ACHN (cell line): ENCODE measurements around the gene SLC22A5.
A peak's percentile ranks its signal among the peaks of the same experiment; 100 is the strongest.

ENCODE experiments used
- DNase-seq: peaks from one replicate; pipeline ENCODE4 v3.0.0-alpha.2; 2015
- in situ Hi-C: cut with HindIII; loops from 2 replicates; pipeline ENCODE4 v1.10.0; 2017; ENCODE audit warnings: low sequenced_read_pairs, low pct_ligation_motif_present, low pct_unique_long_range_greater_than_20kb

SLC22A5 gene

GRCh38 chr5:132363431-132364112 is 5.9 kb upstream of the SLC22A5 start:
- in situ Hi-C loops, result no loop called here
- peak; percentile 87 for DNase-seq

GRCh38 chr5:132364319-132364718 is 5.2 kb upstream of the SLC22A5 start:
- in situ Hi-C loops, result no loop called here
- no peak for DNase-seq

- in situ Hi-C loops, result no loop called here
- peak; percentile 65 for DNase-seq
These were observed 4.3 kb upstream of the SLC22A5 start for GRCh38 chr5:132365213-132365612.

GRCh38 chr5:132368186-132368585 is 1.3 kb upstream of the SLC22A5 start:
- in situ Hi-C loops, result no loop called here
- no peak for DNase-seq

- peak; percentile 74 for DNase-seq
- in situ Hi-C loops, result no loop called here
These were observed 470 bp upstream of the SLC22A5 start for GRCh38 chr5:132369007-132369473.

GRCh38 chr5:132370181-132370970 is 866 bp downstream of the SLC22A5 start:
- in situ Hi-C loops, result no loop called here
- no peak for DNase-seq

- in situ Hi-C loops, result no loop called here
- DNase-seq, result no peak
These were observed 1.6 kb downstream of the SLC22A5 start for GRCh38 chr5:132370971-132371602.

- in situ Hi-C loops, result no loop called here
- DNase-seq, result no peak
These were observed 2.1 kb downstream of the SLC22A5 start for GRCh38 chr5:132371603-132371994.

- in situ Hi-C loops, result no loop called here
- no peak for DNase-seq
These were observed 2.6 kb downstream of the SLC22A5 start for GRCh38 chr5:132372127-132372526.

GRCh38 chr5:132372542-132372941 is 3.0 kb downstream of the SLC22A5 start:
- in situ Hi-C loops, result no loop called here
- no peak for DNase-seq

- no peak for DNase-seq
- in situ Hi-C loops, result loop anchor here (25.0 kb wide), 1 partner anchor 111 kb away; the partner anchor contains the start of gene IRF1
These were observed 6.4 kb downstream of the SLC22A5 start for GRCh38 chr5:132375957-132376356.

GRCh38 chr5:132376694-132377641 is 7.5 kb downstream of the SLC22A5 start:
- no peak for DNase-seq
- in situ Hi-C loops, result loop anchor here (25.0 kb wide), 1 partner anchor 110 kb away; the partner anchor contains the start of gene IRF1

- in situ Hi-C loops, result loop anchor here (25.0 kb wide), 1 partner anchor 110 kb away; the partner anchor contains the start of gene IRF1
These were observed 8.2 kb downstream of the SLC22A5 start for GRCh38 chr5:132377738-132378137.

GRCh38 chr5:132378580-132378979 is 9.1 kb downstream of the SLC22A5 start:
- peak; percentile 59 for DNase-seq
- in situ Hi-C loops, result loop anchor here (25.0 kb wide), 1 partner anchor 109 kb away; the partner anchor contains the start of gene IRF1

More at GRCh38 chr5:132377738-132378137, 8.2 kb downstream of the SLC22A5 start:
- no peak for DNase-seq

- DNase-seq, result no peak
- in situ Hi-C loops, result loop anchor here (25.0 kb wide), 1 partner anchor 107 kb away; the partner anchor contains the start of gene IRF1
These were observed 10.5 kb downstream of the SLC22A5 start for GRCh38 chr5:132380047-132380446.

- DNase-seq, result no peak
- in situ Hi-C loops, result loop anchor here (25.0 kb wide), 1 partner anchor 107 kb away; the partner anchor contains the start of gene IRF1
These were observed 11.2 kb downstream of the SLC22A5 start for GRCh38 chr5:132380741-132381140.

GRCh38 chr5:132381614-132382013 is 12.1 kb downstream of the SLC22A5 start:
- DNase-seq, result no peak
- in situ Hi-C loops, result loop anchor here (25.0 kb wide), 1 partner anchor 106 kb away; the partner anchor contains the start of gene IRF1

- in situ Hi-C loops, result loop anchor here (25.0 kb wide), 1 partner anchor 104 kb away; the partner anchor contains the start of gene IRF1
- no peak for DNase-seq
These were observed 13.8 kb downstream of the SLC22A5 start for GRCh38 chr5:132383261-132383660.
